HEK293 (cell line): ENCODE measurements around the gene UVSSA.

Experiments
- CTCF ChIA-PET: fragments of 350-600 bp; formaldehyde crosslinking; extraction: SDS; loops from one replicate; lab custom pipeline; 2021; ENCODE audit warnings: antibody characterized with exemption; lab: Yijun Ruan, JAX
- POLR2A ChIA-PET: fragments of 300-600 bp; formaldehyde crosslinking; extraction: SDS; loops from one replicate; lab custom pipeline; 2020; ENCODE audit warnings: antibody characterized with exemption, inconsistent platforms; lab: Yijun Ruan, JAX
- H3K27ac ChIP-seq: fragments of 200-500 bp; sonication (Bioruptor generic); 2 replicates; pipeline ENCODE4 v1.5.1; 2014; ENCODE audit warnings: low read depth, low read length, control low read depth, inconsistent platforms; ENCODE audit errors: extremely low read depth
- H3K36me3 ChIP-seq, 2 experiments: fragments of 200-500 bp in 1 of 2; sonication (Bioruptor generic) in 1 of 2; 1 replicate in 1 of 2; 2 replicates in 1 of 2; pipeline ENCODE4 v1.5.1; 2014 to 2017; ENCODE audit warnings: inconsistent platforms in 2 of 2, low read length in 2 of 2; ENCODE audit not compliant: control insufficient read depth in 2 of 2, insufficient read depth in 1 of 2
- H3K4me1 ChIP-seq: fragments of 200-500 bp; sonication (Bioruptor generic); 2 replicates; pipeline ENCODE4 v1.5.1; 2014; ENCODE audit warnings: mild to moderate bottlenecking, low read length, inconsistent platforms; ENCODE audit not compliant: control insufficient read depth, insufficient read depth
- H3K4me3 ChIP-seq: 2 replicates; pipeline ENCODE4 v1.5.1; 2011; ENCODE audit warnings: low read depth, mild to moderate bottlenecking, control low read depth, low read length, moderate library complexity
- H3K9me3 ChIP-seq: fragments of 200-500 bp; sonication (Bioruptor generic); 2 replicates; pipeline ENCODE4 v1.5.1; 2014; ENCODE audit warnings: low read depth, low read length, inconsistent platforms; ENCODE audit not compliant: control insufficient read depth, insufficient read depth
- ATF2 ChIP-seq: fragments of 450-650 bp; formaldehyde crosslinking; IDR thresholded peaks from 2 replicates; pipeline ENCODE4 v1.5.1; 2016; ENCODE audit warnings: missing biosample characterization, missing genetic modification characterization, low read depth
- KLF9 ChIP-seq: fragments of 450-650 bp; formaldehyde crosslinking; IDR thresholded peaks from 2 replicates; pipeline ENCODE4 v1.5.1; 2016; ENCODE audit warnings: missing biosample characterization, missing genetic modification characterization, low read depth
- REPIN1 ChIP-seq: fragments of 450-650 bp; formaldehyde crosslinking; IDR thresholded peaks from 2 replicates; pipeline ENCODE4 v1.5.1; 2017; ENCODE audit warnings: missing biosample characterization, missing genetic modification characterization, low read depth
- SP7 ChIP-seq: fragments of 450-650 bp; formaldehyde crosslinking; IDR thresholded peaks from 2 replicates; pipeline ENCODE4 v1.5.1; 2016; ENCODE audit warnings: missing biosample characterization, missing genetic modification characterization
- TSHZ1 ChIP-seq: fragments of 450-650 bp; formaldehyde crosslinking; IDR thresholded peaks from 2 replicates; pipeline ENCODE4 v1.5.1; 2016; ENCODE audit warnings: missing biosample characterization, missing genetic modification characterization, borderline replicate concordance
- ZFHX2 ChIP-seq: fragments of 450-650 bp; formaldehyde crosslinking; conservative IDR thresholded peaks from 2 replicates; pipeline ENCODE4 v1.5.1; 2016; ENCODE audit warnings: missing biosample characterization, missing genetic modification characterization
- ZIC2 ChIP-seq: fragments of 450-650 bp; formaldehyde crosslinking; IDR thresholded peaks from 2 replicates; pipeline ENCODE4 v1.5.1; 2016; ENCODE audit warnings: missing biosample characterization, missing genetic modification characterization
- ZNF140 ChIP-seq: fragments of 450-650 bp; formaldehyde crosslinking; IDR thresholded peaks from 2 replicates; pipeline ENCODE4 v1.5.1; 2016; ENCODE audit warnings: missing biosample characterization, missing genetic modification characterization
- ZNF26 ChIP-seq: fragments of 450-650 bp; formaldehyde crosslinking; IDR thresholded peaks from 2 replicates; pipeline ENCODE4 v1.5.1; 2016; ENCODE audit warnings: missing biosample characterization, missing genetic modification characterization
- ZNF488 ChIP-seq: fragments of 450-650 bp; formaldehyde crosslinking; IDR thresholded peaks from 2 replicates; pipeline ENCODE4 v1.5.1; 2016; ENCODE audit warnings: missing biosample characterization, missing genetic modification characterization
- ZNF530 ChIP-seq: fragments of 450-650 bp; formaldehyde crosslinking; IDR thresholded peaks from 2 replicates; pipeline ENCODE4 v1.5.1; 2016; ENCODE audit warnings: low read depth, missing biosample characterization, missing genetic modification characterization
- ZNF558 ChIP-seq: fragments of 450-650 bp; formaldehyde crosslinking; IDR thresholded peaks from 2 replicates; pipeline ENCODE4 v1.5.1; 2016; ENCODE audit warnings: missing biosample characterization, missing genetic modification characterization
- ZNF600 ChIP-seq: fragments of 450-650 bp; formaldehyde crosslinking; IDR thresholded peaks from 2 replicates; pipeline ENCODE4 v1.5.1; 2016; ENCODE audit warnings: missing biosample characterization, missing genetic modification characterization
- ZNF660 ChIP-seq: fragments of 450-650 bp; IDR thresholded peaks from 2 replicates; pipeline ENCODE4 v1.5.1; 2018; ENCODE audit warnings: missing biosample characterization, mild to moderate bottlenecking, missing genetic modification characterization
- ZNF692 ChIP-seq: fragments of 450-650 bp; formaldehyde crosslinking; IDR thresholded peaks from 2 replicates; pipeline ENCODE4 v1.5.1; 2016; ENCODE audit warnings: missing biosample characterization, missing genetic modification characterization
- ZNF707 ChIP-seq: fragments of 450-650 bp; formaldehyde crosslinking; IDR thresholded peaks from 2 replicates; pipeline ENCODE4 v1.5.1; 2016; ENCODE audit warnings: missing biosample characterization, missing genetic modification characterization
- ZNF791 ChIP-seq: fragments of 450-650 bp; formaldehyde crosslinking; IDR thresholded peaks from 2 replicates; pipeline ENCODE4 v1.5.1; 2016; ENCODE audit warnings: missing biosample characterization, missing genetic modification characterization
- ZNF843 ChIP-seq: fragments of 450-650 bp; formaldehyde crosslinking; IDR thresholded peaks from 2 replicates; pipeline ENCODE4 v1.5.1; 2016; ENCODE audit warnings: missing biosample characterization, missing genetic modification characterization
- ZSCAN18 ChIP-seq: fragments of 450-650 bp; formaldehyde crosslinking; IDR thresholded peaks from 2 replicates; pipeline ENCODE4 v1.5.1; 2016; ENCODE audit warnings: missing biosample characterization, missing genetic modification characterization
- ZSCAN30 ChIP-seq: fragments of 450-650 bp; IDR thresholded peaks from 2 replicates; pipeline ENCODE4 v1.5.1; 2018; ENCODE audit warnings: missing biosample characterization, mild to moderate bottlenecking, missing genetic modification characterization, moderate library complexity
- ZSCAN4 ChIP-seq: fragments of 450-650 bp; formaldehyde crosslinking; IDR thresholded peaks from 2 replicates; pipeline ENCODE4 v1.5.1; 2017; ENCODE audit warnings: missing biosample characterization, missing genetic modification characterization
- ZXDB ChIP-seq: fragments of 450-650 bp; formaldehyde crosslinking; IDR thresholded peaks from 2 replicates; pipeline ENCODE4 v1.5.1; 2016; ENCODE audit warnings: missing biosample characterization, missing genetic modification characterization

Gene UVSSA

GRCh38 chr4:1405254-1405635, 58.2 kb downstream of the UVSSA start (continued):
- TF ChIP-seq ZFHX2 (tag by site-specific recombination) (no peak), ZNF558 (tag by site-specific recombination) (no peak), ZSCAN18 (no peak), KLF9 (tag by site-specific recombination) (no peak)

GRCh38 chr4:1405636-1406393, 58.8 kb downstream of the UVSSA start:
- Histone ChIP-seq H3K36me3 (no peaks in the 10 kb centered on the region), H3K9me3 (no peaks in the 10 kb centered on the region), H3K4me3 (no peak overlapping the region), H3K27ac (no peak overlapping the region), H3K4me1 (no peaks in the 10 kb centered on the region)
- ChIA-PET CTCF (no interaction called here), POLR2A (no interaction called here)
- TF ChIP-seq ZNF26 (tag by site-specific recombination): no peak
- no peak for TF ChIP-seq REPIN1 (tag by site-specific recombination)
- no peak for TF ChIP-seq SP7
- no peak for TF ChIP-seq ZXDB
- TF ChIP-seq ZSCAN4 (tag by site-specific recombination): no peak
- no peak for TF ChIP-seq TSHZ1 (tag by site-specific recombination)
- TF ChIP-seq ZSCAN30 (tag by site-specific recombination): no peak
- TF ChIP-seq ZNF140: no peak
- TF ChIP-seq ATF2 (tag by site-specific recombination): no peak
- no peak for TF ChIP-seq ZNF791 (tag by site-specific recombination)
- no peak for TF ChIP-seq ZNF707 (tag by site-specific recombination)
- TF ChIP-seq ZNF660 (tag by site-specific recombination): no peak
- no peak for TF ChIP-seq ZIC2
- TF ChIP-seq ZNF692 (tag by site-specific recombination): no peak
- TF ChIP-seq ZNF600 (tag by site-specific recombination): no peak
- TF ChIP-seq ZNF843: no peak
- TF ChIP-seq ZNF488 (tag by site-specific recombination): no peak
- no peak for TF ChIP-seq ZNF530 (tag by site-specific recombination)
